CD4-positive, alpha-beta T cell (primary cell): ENCODE results near the gene U2AF1L4. TPM values are rescaled to one million over a fixed set of nuclear protein-coding genes. Genes with fewer than 3 reads are reported as not detected.

Experiments used
- ATAC-seq: fragments of 200-7000 bp; cut with Tn5 transposase; one replicate; pipeline ENCODE4 v1.10.0; 2022; ENCODE audit warnings: mild to moderate bottlenecking; ENCODE audit not compliant: poor library complexity
- CTCF ChIA-PET: fragments of 350-600 bp; sonication (Branson Sonifier 250); formaldehyde crosslinking; loops from one replicate; lab custom pipeline; 2021; ENCODE audit warnings: antibody characterized with exemption, inconsistent platforms; lab: Charles Lee
- POLR2A ChIA-PET: fragments of 350-600 bp; sonication (Branson Sonifier 250); formaldehyde crosslinking; loops from one replicate; lab custom pipeline; 2021; ENCODE audit warnings: antibody characterized with exemption, inconsistent platforms; lab: Charles Lee
- DNase-seq, 14 experiments: peaks; one replicate each; pipeline ENCODE4 v3.0.0-alpha.2; 2013 to 2020; ENCODE audit warnings: mixed read lengths in 2 of 14
- H3K27ac ChIP-seq, 2 donors: one replicate each; pipeline versions ENCODE4 v1.5.1 to v1.7.0; 2013; ENCODE audit warnings: low read length in 2 of 2, low read depth in 1 of 2, mild to moderate bottlenecking in 1 of 2
- H3K27me3 ChIP-seq, 2 experiments: 1 replicate in 1 of 2; 2 replicates in 1 of 2; pipeline versions ENCODE4 v1.6.1 to v1.7.0; 2013; ENCODE audit warnings: low read length in 2 of 2, control low read depth in 1 of 2, mild to moderate bottlenecking in 1 of 2, moderate library complexity in 1 of 2; ENCODE audit not compliant: insufficient read depth in 2 of 2, control insufficient read depth in 1 of 2
- H3K36me3 ChIP-seq: one replicate; pipeline ENCODE4 v1.6.1; 2013; ENCODE audit warnings: low read length, control low read depth; ENCODE audit not compliant: insufficient read depth
- H3K4me1 ChIP-seq: one replicate; pipeline ENCODE4 v1.6.1; 2013; ENCODE audit warnings: low read length, control low read depth; ENCODE audit not compliant: insufficient read depth
- H3K4me3 ChIP-seq: one replicate; pipeline ENCODE4 v1.5.1; 2013; ENCODE audit warnings: mild to moderate bottlenecking, low read length, moderate library complexity
- H3K9me3 ChIP-seq, 2 experiments: 1 replicate in 1 of 2; 2 replicates in 1 of 2; pipeline versions ENCODE4 v1.6.1 to v1.7.0; 2013; ENCODE audit warnings: low read length in 2 of 2, mild to moderate bottlenecking in 2 of 2, control low read depth in 1 of 2, moderate library complexity in 1 of 2; ENCODE audit not compliant: control insufficient read depth in 1 of 2, insufficient read depth in 1 of 2
- H3K27ac Mint-ChIP-seq: one replicate; pipeline ENCODE4 v1.8.0; 2020; ENCODE audit warnings: mixed read lengths
- H3K27me3 Mint-ChIP-seq: one replicate; pipeline ENCODE4 v1.8.0; 2021; ENCODE audit warnings: mixed read lengths
- H3K36me3 Mint-ChIP-seq: one replicate; pipeline ENCODE4 v1.8.0; 2021; ENCODE audit warnings: low read depth, mixed read lengths
- H3K4me1 Mint-ChIP-seq: one replicate; pipeline ENCODE4 v1.8.0; 2021; ENCODE audit warnings: low read depth, mixed read lengths
- H3K4me3 Mint-ChIP-seq: one replicate; pipeline ENCODE4 v1.8.0; 2020; ENCODE audit warnings: mild to moderate bottlenecking, mixed read lengths
- H3K9me3 Mint-ChIP-seq: one replicate; pipeline ENCODE4 v1.8.0; 2020; ENCODE audit warnings: mixed read lengths
- CTCF ChIP-seq: fragments of 200-600 bp; IDR thresholded peaks from one replicate; pipeline ENCODE4 v1.8.0; 2022; ENCODE audit warnings: antibody characterized with exemption, mild to moderate bottlenecking
- intact Hi-C, 2 experiments: fragments of 100-400 bp; cut with DNase I in 1 of 2; cut with micrococcal nuclease in 1 of 2; formaldehyde crosslinking; loops; one replicate each; pipeline versions ENCODE4 v1.15.1 to v1.9.0; 2023 to 2025; cut with DNase I, micrococcal nuclease
- total RNA-seq, 174 experiments: library from RNA in 2 of 174; stranded (reverse) in 2 of 174; gene quantifications; one replicate each; pipeline ENCODE4 v1.2.3 and lab custom pipeline; 2021 to 2026

Gene U2AF1L4
- total RNA-seq, 2 experiments from 2014 or later, result 74.6 to 85.8 TPM

- DNase-seq, result peak in 1 of 14 experiments; percentile 17
- intact Hi-C loops, result loop anchor here in 1 of 2 experiments (10.0 kb wide), 1 partner anchor 933 kb away; the partner anchor contains the start of gene ZNF567
- H3K4me3 ChIP-seq, result no peak overlapping the region
- H3K4me1 ChIP-seq, result peaks cover 42% of the 10 kb centered on the region
- no peak overlapping the region for H3K27ac Mint-ChIP-seq
- H3K27me3 ChIP-seq, result peaks cover 0 to 2% of the 10 kb centered on the region in 2 experiments
- peaks cover 28% of the 10 kb centered on the region for H3K36me3 ChIP-seq
- H3K9me3 Mint-ChIP-seq, result no peaks in the 10 kb centered on the region
- peak overlapping the region; percentile 30 for H3K4me3 Mint-ChIP-seq
- POLR2A ChIA-PET, result interaction anchor here (0.6 to 1.2 kb wide), 2 partner anchors 32 to 49 kb away, joined by 3 to 5 read pairs; no protein-coding TSS in a partner anchor
- H3K27me3 Mint-ChIP-seq, result peaks cover 12% of the 10 kb centered on the region
- CTCF ChIA-PET, result interaction anchor here (1.0 kb wide), 1 partner anchor 36 kb away, joined by 3 read pairs; no protein-coding TSS in a partner anchor
- TF ChIP-seq CTCF, result no peak
- H3K4me1 Mint-ChIP-seq, result peaks cover 31% of the 10 kb centered on the region
- H3K36me3 Mint-ChIP-seq, result peaks cover 32% of the 10 kb centered on the region
- no peak for ATAC-seq
- no peak overlapping the region for H3K27ac ChIP-seq
- H3K9me3 ChIP-seq, result no peaks in the 10 kb centered on the region
These were observed 6.9 kb upstream of the U2AF1L4 start for GRCh38 chr19:35751839-35752745.

- Histone ChIP-seq H3K27ac (no peak overlapping the region), H3K36me3 (peaks cover 28% of the 10 kb centered on the region), H3K27me3 (no peaks in the 10 kb centered on the region), H3K9me3 (no peaks in the 10 kb centered on the region), H3K4me3 (no peak overlapping the region), H3K4me1 (peaks cover 37% of the 10 kb centered on the region)
- ChIA-PET POLR2A (no interaction called here), CTCF (no interaction called here)
- DNase-seq (no peak), ATAC-seq (no peak)
- Mint-ChIP-seq H3K9me3 (no peaks in the 10 kb centered on the region), H3K36me3 (peaks cover 37% of the 10 kb centered on the region), H3K4me1 (peaks cover 35% of the 10 kb centered on the region), H3K27ac (no peak overlapping the region), H3K27me3 (peaks cover 6% of the 10 kb centered on the region), H3K4me3 (peak overlapping the region; percentile 78)
- TF ChIP-seq CTCF, result no peak
- intact Hi-C loops, result loop anchor here in 1 of 2 experiments (10.0 kb wide), 1 partner anchor 935 kb away; the partner anchor contains the start of gene ZNF567
These were observed 4.9 kb upstream of the U2AF1L4 start for GRCh38 chr19:35750167-35750566.

GRCh38 chr19:35748106-35749020 is 3.1 kb upstream of the U2AF1L4 start, which contains the start of gene LIN37:
Gene LIN37 (plus strand): TSS chr19:35748576. CDS start chr19:35748725, 149 bp downstream.
- Histone ChIP-seq H3K36me3 (peaks cover 14% of the 10 kb centered on the region), H3K4me3 (peak within 1 kb of the TSS; percentile 94), H3K4me1 (peaks cover 49% of the 10 kb centered on the region), H3K27ac (peak within 1 kb of the TSS; percentile 61 to 75), H3K27me3 (no peaks in the 10 kb centered on the region), H3K9me3 (no peaks in the 10 kb centered on the region)
- Mint-ChIP-seq H3K4me3 (peak within 1 kb of the TSS; percentile 98), H3K27me3 (no peaks in the 10 kb centered on the region), H3K9me3 (no peaks in the 10 kb centered on the region), H3K4me1 (peaks cover 37% of the 10 kb centered on the region), H3K27ac (peak within 1 kb of the TSS; percentile 89), H3K36me3 (peaks cover 30% of the 10 kb centered on the region)
- DNase-seq (peak; percentile 95 to 100 (median 98)), ATAC-seq (peak; percentile 70)
- no peak for TF ChIP-seq CTCF
- ChIA-PET CTCF (interaction anchor here (1.0 kb wide), 2 partner anchors 33 to 211 kb away, joined by 3 to 5 read pairs; no protein-coding TSS in a partner anchor), POLR2A (interaction anchor here (0.8 to 1.7 kb wide), 16 partner anchors 8 to 741 kb away, joined by 3 to 17 read pairs (median 5); partner anchors contain the start of genes COX6B1, POLR2I, PROSER3 and ZNF566)
- intact Hi-C loops, result loop anchor here (1.0 to 10.0 kb wide), 6 partner anchors 9 to 366 kb away; partner anchors contain the start of genes HSPB6 (in 1 of the 2), LRFN3 (in 1 of the 2), OVOL3 (in 1 of the 2) and POLR2I (in 1 of the 2)
